Measurements from ENCODE around the gene VSTM5. TPM values are rescaled to one million over a fixed set of nuclear protein-coding genes. Genes with fewer than 3 reads are reported as not detected.
A peak's percentile ranks its signal among the peaks of the same experiment; 100 is the strongest.

VSTM5 gene
- total RNA-seq, 1 experiment from 2014 or later = 0.35 TPM

- TF ChIP-seq ERG (CRISPR knock-in tag; IDR thresholded peaks at IDR 0.05) (0 out of 2 replicates have a peak, but pooled peaks have one; percentile 8), ZNF121 (CRISPR knock-in tag; IDR thresholded peaks at IDR 0.05) (peak; percentile 20; the same call in 1 of the 2 replicates), TEAD4 (CRISPR knock-in tag; IDR thresholded peaks at IDR 0.05) (no peak; the same call in 1 of the 2 replicates), OVOL2 (CRISPR knock-in tag; IDR thresholded peaks at IDR 0.05; ENCODE audit: borderline replicate concordance) (no peak), CTCF (IDR thresholded peaks at IDR 0.05) (no peak), ZNF671 (CRISPR knock-in tag; IDR thresholded peaks at IDR 0.05) (no peak), CREM (CRISPR knock-in tag; IDR thresholded peaks at IDR 0.05) (peak; percentile 54; the same call in 1 of the 2 replicates), AR (CRISPR knock-in tag; IDR thresholded peaks at IDR 0.05) (no peak), SP1 (CRISPR knock-in tag; conservative IDR thresholded peaks at IDR 0.05) (peak; percentile 70), PRRX2 (CRISPR knock-in tag; IDR thresholded peaks at IDR 0.05) (0 out of 2 replicates have a peak, but pooled peaks have one; percentile 19), RORB (CRISPR knock-in tag; IDR thresholded peaks at IDR 0.05) (no peak), SMAD3 (CRISPR knock-in tag; IDR thresholded peaks at IDR 0.05; ENCODE audit: borderline replicate concordance) (0 out of 2 replicates have a peak, but pooled peaks have one; percentile 61), RELA (CRISPR knock-in tag; IDR thresholded peaks at IDR 0.05; ENCODE audit: borderline replicate concordance) (peak; percentile 67; the same call in 1 of the 2 replicates), ZNF425 (CRISPR knock-in tag; conservative IDR thresholded peaks at IDR 0.05) (no peak), GRHL2 (CRISPR knock-in tag; IDR thresholded peaks at IDR 0.05; ENCODE audit: insufficient replicate concordance, severe bottlenecking) (no peak)
Measured at GRCh38 chr11:93784145-93784934, 66.1 kb downstream of the VSTM5 start, which contains the start of gene MED17 (continued).

GRCh38 chr11:93783765-93784144 lies 66.7 kb downstream of the VSTM5 start:
- Mint-ChIP-seq H3K27me3 (ENCODE audit: low read depth) (no peaks in the 10 kb centered on the region), H3K4me1 (peaks cover 23% of the 10 kb centered on the region)
- ATAC-seq = peak; percentile 55

More at GRCh38 chr11:93783765-93784144, 66.7 kb downstream of the VSTM5 start:
- TF ChIP-seq NFYB (CRISPR knock-in tag; conservative IDR thresholded peaks at IDR 0.05; ENCODE audit: low read depth) (no peak), AR (CRISPR knock-in tag; IDR thresholded peaks at IDR 0.05) (peak; percentile 32; the same call in 1 of the 2 replicates)
- DNase-seq (ENCODE audit: low spot score) = no peak
- H3K27ac Mint-ChIP-seq = peak overlapping the region; percentile 97
- H3K36me3 Mint-ChIP-seq = peaks cover 13% of the 10 kb centered on the region
- ChIA-PET POLR2A (interaction anchor here (0.7 to 3.0 kb wide), 13 partner anchors 9 to 728 kb away, joined by 3 to 57 read pairs (median 4); partner anchors contain the start of genes C11orf54, C11orf97, TAF1D and VSTM5), CTCF (interaction anchor here (0.8 to 1.6 kb wide), 9 partner anchors 8 to 112 kb away, joined by 3 to 24 read pairs (median 4); partner anchors contain the start of genes C11orf54 and TAF1D)
- peak overlapping the region; percentile 94 for H3K4me3 Mint-ChIP-seq
- no peaks in the 10 kb centered on the region for H3K9me3 Mint-ChIP-seq

Measured in WTC11 (cell line).